ENCODE results near the gene CDC42BPB.

Gene CDC42BPB

GRCh38 chr14:103057372-103058163 is at the start of gene CDC42BPB:
Gene CDC42BPB, minus strand, starts transcription at chr14:103057549. Its CDS starts 376 bp downstream, at chr14:103057173.
- Mint-ChIP-seq H3K36me3 (no peaks in the 10 kb centered on the region), H3K27ac (peak within 1 kb of the TSS; percentile 74), H3K4me3 (peak within 1 kb of the TSS; percentile 91), H3K4me1 (peaks cover 39% of the 10 kb centered on the region), H3K27me3 (no peaks in the 10 kb centered on the region), H3K9me3 (no peaks in the 10 kb centered on the region)
- peak; percentile 95 for ATAC-seq

- H3K4me1 Mint-ChIP-seq: peaks cover 55% of the 10 kb centered on the region
- no peak overlapping the region for H3K4me3 Mint-ChIP-seq
- H3K27me3 Mint-ChIP-seq: peaks cover 41% of the 10 kb centered on the region
- no peak for ATAC-seq
- no peaks in the 10 kb centered on the region for H3K36me3 Mint-ChIP-seq
- H3K9me3 Mint-ChIP-seq: no peaks in the 10 kb centered on the region
- H3K27ac Mint-ChIP-seq: no peak overlapping the region
Measured at GRCh38 chr14:103105580-103106150, 48.3 kb upstream of the CDC42BPB start.

GRCh38 chr14:103104654-103105452 is 47.5 kb upstream of the CDC42BPB start:
- H3K4me1 Mint-ChIP-seq: peaks cover 55% of the 10 kb centered on the region
- peaks cover 32% of the 10 kb centered on the region for H3K27me3 Mint-ChIP-seq
- no peak overlapping the region for H3K27ac Mint-ChIP-seq
- H3K36me3 Mint-ChIP-seq: no peaks in the 10 kb centered on the region
- peak; percentile 82 for ATAC-seq
- peak overlapping the region; percentile 27 for H3K4me3 Mint-ChIP-seq
- H3K9me3 Mint-ChIP-seq: no peaks in the 10 kb centered on the region

GRCh38 chr14:103104389-103104653 is 47.0 kb upstream of the CDC42BPB start:
- Mint-ChIP-seq H3K27me3 (peaks cover 29% of the 10 kb centered on the region), H3K4me1 (peaks cover 51% of the 10 kb centered on the region), H3K9me3 (no peaks in the 10 kb centered on the region), H3K36me3 (no peaks in the 10 kb centered on the region), H3K27ac (no peak overlapping the region), H3K4me3 (no peak overlapping the region)
- ATAC-seq: no peak

DNA sequence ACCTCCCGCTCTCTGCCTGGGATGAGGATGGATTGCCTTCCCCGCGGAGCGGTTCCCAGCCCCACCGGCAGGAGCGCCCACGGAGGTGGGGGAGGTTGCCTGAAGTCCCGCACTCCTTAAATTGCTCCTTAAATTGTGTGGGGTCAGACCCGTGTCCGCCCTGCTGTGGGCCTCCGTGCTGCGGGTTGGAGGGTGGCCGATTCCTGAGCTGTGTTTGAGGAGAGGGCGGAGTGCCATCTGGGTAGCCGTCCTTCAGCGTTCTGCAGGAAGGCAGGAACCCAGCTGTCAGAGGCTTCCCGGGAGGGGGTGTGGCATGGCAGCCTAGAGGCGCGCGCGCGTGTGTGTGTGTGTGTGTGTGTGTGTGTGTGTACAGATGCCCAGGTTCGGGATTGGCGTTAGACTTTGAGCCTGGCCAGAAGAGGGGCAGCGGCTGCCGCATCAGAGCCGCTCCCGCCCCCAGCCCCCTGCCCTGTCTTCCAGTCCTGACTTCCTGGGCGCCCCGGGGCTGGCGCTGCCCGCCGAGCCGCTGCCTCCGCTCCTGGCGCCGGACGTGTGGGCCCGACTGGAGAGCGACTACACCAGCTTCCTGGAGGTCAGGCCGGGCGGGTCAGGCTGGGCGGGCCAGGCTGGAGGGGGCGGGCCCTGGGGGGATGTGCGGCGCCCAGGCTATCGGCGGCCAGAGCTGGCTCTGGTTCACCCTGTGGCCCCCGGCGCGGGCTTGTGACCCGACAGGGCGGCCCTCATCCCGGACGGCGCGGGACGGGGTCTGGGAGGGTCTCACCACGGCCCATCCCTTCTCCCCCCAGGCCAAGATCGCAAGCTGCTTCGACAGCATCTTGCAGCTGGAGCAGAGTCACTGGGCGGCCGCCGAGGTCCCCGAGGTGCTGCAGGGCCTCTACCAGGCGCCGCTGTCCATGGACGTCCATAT is 46.4 kb upstream of the CDC42BPB start:
- peaks cover 48% of the 10 kb centered on the region for H3K4me1 Mint-ChIP-seq
- H3K36me3 Mint-ChIP-seq: no peaks in the 10 kb centered on the region
- ATAC-seq: no peak
- H3K9me3 Mint-ChIP-seq: no peaks in the 10 kb centered on the region
- H3K4me3 Mint-ChIP-seq: peak overlapping the region; percentile 4
- peaks cover 29% of the 10 kb centered on the region for H3K27me3 Mint-ChIP-seq
- peak overlapping the region; percentile 16 for H3K27ac Mint-ChIP-seq

DNA sequence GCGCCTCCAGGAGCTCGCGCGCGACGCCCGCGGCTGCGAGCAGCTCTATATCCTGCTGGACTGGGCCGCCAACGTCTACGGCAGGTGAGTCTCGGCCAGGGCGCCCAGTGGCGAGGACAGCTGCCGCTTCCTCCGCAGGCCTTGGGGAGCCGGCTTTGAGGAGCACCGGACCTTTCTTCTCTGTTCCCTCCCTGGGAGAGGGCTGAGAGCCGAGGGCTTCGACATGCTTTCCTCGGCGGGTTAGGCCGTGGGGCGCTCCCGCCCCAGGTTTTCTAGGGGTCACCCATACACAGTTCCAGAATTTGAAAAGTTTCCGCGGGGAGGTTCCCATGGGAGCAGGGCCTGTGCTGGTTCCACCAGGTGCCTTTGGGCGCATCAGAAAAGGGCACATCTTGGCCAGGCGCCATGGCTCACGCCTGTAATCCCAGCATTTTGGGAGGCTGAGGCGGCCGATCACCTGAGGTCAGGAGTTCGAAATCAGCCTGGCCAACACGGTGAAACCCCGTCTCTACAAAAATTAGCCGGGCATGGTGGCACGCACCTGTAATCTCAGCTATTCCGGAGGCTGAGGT is 45.4 kb upstream of the CDC42BPB start:
- peaks cover 33% of the 10 kb centered on the region for H3K27me3 Mint-ChIP-seq
- H3K36me3 Mint-ChIP-seq: no peaks in the 10 kb centered on the region
- H3K4me1 Mint-ChIP-seq: peaks cover 46% of the 10 kb centered on the region
- no peak overlapping the region for H3K4me3 Mint-ChIP-seq
- H3K9me3 Mint-ChIP-seq: no peaks in the 10 kb centered on the region
- no peak for ATAC-seq
- no peak overlapping the region for H3K27ac Mint-ChIP-seq

- Mint-ChIP-seq H3K9me3 (no peaks in the 10 kb centered on the region), H3K27ac (no peak overlapping the region), H3K4me3 (no peak overlapping the region), H3K36me3 (no peaks in the 10 kb centered on the region), H3K4me1 (peaks cover 46% of the 10 kb centered on the region), H3K27me3 (peaks cover 40% of the 10 kb centered on the region)
- no peak for ATAC-seq
Measured at GRCh38 chr14:103101963-103102688, 44.8 kb upstream of the CDC42BPB start.

GRCh38 chr14:103101257-103101962 is 44.1 kb upstream of the CDC42BPB start:
- Mint-ChIP-seq H3K9me3 (no peaks in the 10 kb centered on the region), H3K27ac (peak overlapping the region; percentile 71), H3K4me3 (peak overlapping the region; percentile 15), H3K36me3 (no peaks in the 10 kb centered on the region), H3K27me3 (peaks cover 47% of the 10 kb centered on the region), H3K4me1 (peaks cover 46% of the 10 kb centered on the region)
- no peak for ATAC-seq

DNA sequence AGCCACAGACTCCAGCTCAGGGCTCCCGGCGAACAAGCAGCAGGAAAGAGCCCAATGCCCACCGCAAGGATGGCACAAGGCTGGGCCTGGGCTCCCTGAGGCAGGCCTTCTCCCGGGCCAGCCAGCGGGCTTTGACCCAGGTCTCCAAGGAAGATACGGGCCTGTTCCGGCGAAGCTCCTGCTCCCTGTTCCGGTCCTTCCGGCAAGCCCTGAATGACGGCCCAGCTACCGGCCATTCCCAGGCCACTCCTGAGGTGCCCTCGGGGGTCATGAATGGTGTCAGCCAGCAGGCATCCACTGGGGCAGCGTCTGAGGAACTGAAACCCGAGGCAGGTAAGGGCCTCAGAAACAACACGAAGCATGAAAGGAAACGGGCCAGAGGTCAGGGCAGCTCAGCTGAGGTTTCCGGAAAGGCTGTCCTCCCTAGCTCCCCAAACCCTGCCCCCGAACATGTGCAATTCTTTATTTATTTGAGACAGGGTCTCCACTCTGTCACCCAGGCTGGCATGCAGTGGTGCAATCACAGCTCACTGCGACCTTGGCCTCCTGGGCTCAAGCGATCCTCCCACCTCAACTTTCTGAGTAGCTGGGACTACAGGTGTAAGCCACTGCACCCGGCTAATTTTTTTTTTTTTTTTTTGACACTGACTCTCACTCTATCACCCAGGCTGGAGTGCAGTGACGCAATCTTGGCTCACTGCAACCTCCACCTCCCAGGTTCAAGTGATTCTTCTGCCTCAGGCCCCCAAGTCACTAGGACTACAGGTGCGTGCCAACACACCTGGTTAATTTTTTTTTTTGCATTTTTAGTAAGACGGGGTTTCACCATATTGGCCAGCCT is 43.2 kb upstream of the CDC42BPB start:
- Mint-ChIP-seq H3K4me1 (peaks cover 40% of the 10 kb centered on the region), H3K4me3 (peak overlapping the region; percentile 15), H3K27ac (peak overlapping the region; percentile 71), H3K9me3 (no peaks in the 10 kb centered on the region), H3K27me3 (peaks cover 44% of the 10 kb centered on the region), H3K36me3 (no peaks in the 10 kb centered on the region)
- peak; percentile 80 for ATAC-seq

DNA sequence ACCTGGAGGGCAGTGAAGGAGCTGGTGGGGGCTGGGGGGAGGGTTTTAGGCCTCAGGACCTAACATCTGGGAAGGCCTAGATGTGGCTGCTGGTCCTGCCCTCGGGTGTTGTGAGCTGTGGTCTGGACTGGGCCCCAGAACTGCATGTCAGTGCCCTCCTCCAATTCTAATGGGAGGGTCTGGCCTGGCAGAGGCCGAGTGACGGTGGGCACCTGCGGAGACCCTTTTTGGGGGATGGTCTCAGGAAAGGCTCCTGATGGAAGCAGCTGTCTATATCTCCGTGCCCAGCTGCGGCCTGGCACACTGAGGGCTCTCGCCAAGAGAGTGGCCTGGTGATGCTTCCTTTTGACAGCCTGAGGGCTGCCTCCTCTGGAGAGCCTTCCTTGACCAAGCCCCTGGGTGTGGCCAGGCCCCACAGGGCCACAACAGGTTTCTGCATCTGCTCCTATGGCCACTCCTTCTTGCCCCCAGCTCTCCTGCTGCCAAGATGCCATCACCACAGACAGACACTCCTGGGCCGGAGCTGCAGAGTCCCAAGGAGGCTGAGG is 42.5 kb upstream of the CDC42BPB start:
- no peaks in the 10 kb centered on the region for H3K36me3 Mint-ChIP-seq
- peaks cover 38% of the 10 kb centered on the region for H3K4me1 Mint-ChIP-seq
- no peak for ATAC-seq
- no peaks in the 10 kb centered on the region for H3K9me3 Mint-ChIP-seq
- H3K4me3 Mint-ChIP-seq: no peak overlapping the region
- peaks cover 37% of the 10 kb centered on the region for H3K27me3 Mint-ChIP-seq
- H3K27ac Mint-ChIP-seq: peak overlapping the region; percentile 71

- H3K4me3 Mint-ChIP-seq: no peak overlapping the region
- no peaks in the 10 kb centered on the region for H3K9me3 Mint-ChIP-seq
- H3K4me1 Mint-ChIP-seq: peaks cover 42% of the 10 kb centered on the region
- H3K36me3 Mint-ChIP-seq: no peaks in the 10 kb centered on the region
- peaks cover 32% of the 10 kb centered on the region for H3K27me3 Mint-ChIP-seq
- no peak for ATAC-seq
- H3K27ac Mint-ChIP-seq: no peak overlapping the region
Measured at GRCh38 chr14:103099081-103099732, 41.9 kb upstream of the CDC42BPB start.

Measured in stimulated activated memory B cell treated with anti-CD40 and anti-IgM and Interleukin-4, amounts not matched to agents 10 μg/mL and 1 μg/mL and 100 μg/mL, for 72 hours (primary cell).